BJ (cell line): ENCODE data around the gene LDOC1. TPM values are rescaled to one million over a fixed set of nuclear protein-coding genes. Genes with fewer than 3 reads are reported as not detected.
"Not testable (repeated sequence)": the region's sequence is repeated elsewhere in the genome, so short reads cannot be mapped to it uniquely, and the experiment has no call there.

ENCODE experiments used
- CTCF ChIA-PET: fragments of 350-600 bp; formaldehyde crosslinking; extraction: SDS; loops from one replicate; lab custom pipeline; 2021; ENCODE audit warnings: antibody characterized with exemption, inconsistent platforms; lab: Yijun Ruan, JAX
- POLR2A ChIA-PET: fragments of 300-600 bp; sonication (Branson Sonifier 250); formaldehyde crosslinking; extraction: SDS; loops from one replicate; lab custom pipeline; 2021; ENCODE audit warnings: antibody characterized with exemption; lab: Charles Lee
- DNase-seq: peaks from one replicate; pipeline ENCODE4 v3.0.0-alpha.2; 2011; ENCODE audit warnings: low read depth
- H3K27me3 ChIP-seq: 2 replicates; pipeline ENCODE4 v1.6.0; 2011; ENCODE audit warnings: low read length; ENCODE audit not compliant: control insufficient read depth, insufficient read depth
- H3K36me3 ChIP-seq: 2 replicates; pipeline ENCODE4 v1.5.1; 2011; ENCODE audit warnings: low read length; ENCODE audit not compliant: control insufficient read depth, insufficient read depth
- H3K4me3 ChIP-seq: 2 replicates; pipeline ENCODE4 v1.5.1; 2011; ENCODE audit warnings: low read depth, mild to moderate bottlenecking, control low read depth, low read length
- CTCF ChIP-seq: IDR thresholded peaks from 2 replicates; pipeline ENCODE4 v1.5.1; 2011; ENCODE audit warnings: low read depth, mild to moderate bottlenecking, control low read depth, inconsistent platforms, low read length, moderate library complexity; ENCODE audit not compliant: insufficient read depth
- polyA plus RNA-seq: library from polyadenylated mRNA; depleted of rRNA; stranded (reverse); fragments of >200 nt; gene quantifications from 2 replicates; pipeline ENCODE4 v1.2.3, GENCODE V29; 2011; rRNA removed

The LDOC1 gene
- polyA plus RNA-seq, 1 experiment = 9.0 TPM

- no peak overlapping the region for H3K4me3 ChIP-seq
- POLR2A ChIA-PET = no interaction called here
- H3K27me3 ChIP-seq = no peaks in the 10 kb centered on the region
- H3K36me3 ChIP-seq = no peaks in the 10 kb centered on the region
- DNase-seq = no peak
- CTCF ChIA-PET = no interaction called here
- TF ChIP-seq CTCF = no peak
These were observed 18.8 kb downstream of the LDOC1 start for GRCh38 chrX:141158084-141158483.

GRCh38 chrX:141155231-141155630 lies 21.7 kb downstream of the LDOC1 start:
- H3K4me3 ChIP-seq, H3K36me3 ChIP-seq, POLR2A ChIA-PET, CTCF ChIA-PET, DNase-seq, H3K27me3 ChIP-seq: not testable (repeated sequence)

- Histone ChIP-seq H3K36me3 (no peaks in the 10 kb centered on the region), H3K27me3 (no peaks in the 10 kb centered on the region), H3K4me3 (no peak overlapping the region)
- CTCF ChIA-PET = no interaction called here
- POLR2A ChIA-PET = no interaction called here
- DNase-seq = no peak
- TF ChIP-seq CTCF = no peak
These were observed 34.0 kb downstream of the LDOC1 start for GRCh38 chrX:141142946-141143345.

GRCh38 chrX:141133272-141133671 lies 43.7 kb downstream of the LDOC1 start:
- CTCF ChIA-PET = no interaction called here
- POLR2A ChIA-PET = no interaction called here

GRCh38 chrX:141127146-141127545 lies 49.8 kb downstream of the LDOC1 start:
- Histone ChIP-seq H3K4me3 (no peak overlapping the region), H3K27me3 (no peaks in the 10 kb centered on the region), H3K36me3 (no peaks in the 10 kb centered on the region)
- ChIA-PET CTCF (no interaction called here), POLR2A (no interaction called here)
- TF ChIP-seq CTCF = no peak
- DNase-seq = no peak

More at GRCh38 chrX:141133272-141133671, 43.7 kb downstream of the LDOC1 start:
- no peak for DNase-seq
- no peaks in the 10 kb centered on the region for H3K27me3 ChIP-seq
- no peak overlapping the region for H3K4me3 ChIP-seq
- no peak for TF ChIP-seq CTCF
- H3K36me3 ChIP-seq = no peaks in the 10 kb centered on the region

Other genes with a start within 250 kb of the LDOC1 start
- gene SPANXB1, start 174.5 kb downstream of the LDOC1 start, polyA plus RNA-seq = not detected in 2 replicates
- gene SPANXC, start 65.4 kb upstream of the LDOC1 start, polyA plus RNA-seq = not detected in 2 replicates